HCT116 (cell line): ENCODE data around the gene ACYP2. TPM values are rescaled to one million over a fixed set of nuclear protein-coding genes. Genes with fewer than 3 reads are reported as not detected.

Experiments
- ATAC-seq: fragments of 200-7000 bp; cut with Tn5 transposase; 2 replicates; pipeline ENCODE4 v1.9.1; 2020; ENCODE audit warnings: mild to moderate bottlenecking, moderate library complexity
- BruUV-seq: library from RNA; stranded (reverse); fragments of 400-500 nt; replicated peaks from 2 replicates; lab custom pipeline; 2021; lab: Mats Ljungman, UMichigan
- CTCF ChIA-PET: fragments of 300-600 bp; sonication (Branson Sonifier 250); formaldehyde crosslinking; loops from one replicate; lab custom pipeline; 2021; ENCODE audit warnings: antibody characterized with exemption; lab: Charles Lee
- POLR2A ChIA-PET: fragments of 300-600, 350-600 bp; sonication (Branson Sonifier 250); formaldehyde crosslinking; loops from one replicate; lab custom pipeline; 2021; ENCODE audit warnings: antibody characterized with exemption; lab: Charles Lee
- RAD21 ChIA-PET, 2 experiments: fragments of 300-600 bp; sonication (Branson Sonifier 250); formaldehyde crosslinking; loops; one replicate each; lab custom pipeline; 2023; ENCODE audit warnings: low total read pairs in 2 of 2; ENCODE audit not compliant: uncharacterized antibody in 2 of 2, unreplicated experiment in 2 of 2, low non-redundant PET in 1 of 2; lab: Charles Lee
- DNase-seq: peaks from one replicate; pipeline ENCODE4 v3.0.0-alpha.2; 2010; ENCODE audit warnings: low read depth, low spot score
- H2AFZ ChIP-seq: fragments of 200-600 bp; shearing (Covaris generic), sonication (generic); 2 replicates; pipeline ENCODE4 v1.6.1; 2017; ENCODE audit warnings: low read depth, mixed run types, mixed read lengths, antibody characterized with exemption, low read length; ENCODE audit not compliant: poor library complexity, severe bottlenecking
- H3K27ac ChIP-seq: 2 replicates; pipeline ENCODE4 v1.5.1; 2012; ENCODE audit warnings: low read depth, low read length
- H3K27me3 ChIP-seq: fragments of 200-600 bp; sonication (generic); 2 replicates; pipeline ENCODE4 v1.6.1; 2016; ENCODE audit warnings: mixed run types, low read length, mixed read lengths; ENCODE audit not compliant: insufficient read depth
- H3K36me3 ChIP-seq, 2 experiments: fragments of 200-500 bp in 1 of 2; fragments of 200-600 bp in 1 of 2; sonication (Bioruptor generic) in 1 of 2; sonication (generic) in 1 of 2; 2 replicates each; pipeline versions ENCODE4 v1.5.1 to v1.6.1; 2014 to 2016; ENCODE audit warnings: low read length in 2 of 2, inconsistent platforms in 1 of 2, mixed read lengths in 1 of 2, mixed run types in 1 of 2; ENCODE audit not compliant: insufficient read depth in 2 of 2, control insufficient read depth in 1 of 2
- H3K4me1 ChIP-seq, 2 experiments: fragments of 200-600 bp in 1 of 2; sonication (generic) in 1 of 2; 2 replicates each; pipeline versions ENCODE4 v1.5.1 to v1.6.1; 2012 to 2017; ENCODE audit warnings: low read length in 2 of 2, inconsistent platforms in 1 of 2, mild to moderate bottlenecking in 1 of 2, mixed read lengths in 1 of 2, mixed run types in 1 of 2, moderate library complexity in 1 of 2; ENCODE audit not compliant: insufficient read depth in 2 of 2, control insufficient read depth in 1 of 2
- H3K4me2 ChIP-seq: fragments of 200-600 bp; sonication (generic); 2 replicates; pipeline ENCODE4 v1.6.1; 2017; ENCODE audit warnings: mixed run types, low read length, mixed read lengths
- H3K4me3 ChIP-seq, 2 experiments: fragments of 200-600 bp in 1 of 2; sonication (generic) in 1 of 2; replicated peaks in 1 of 2; 2 replicates each; pipeline ENCODE4 v1.5.1; 2011 to 2016; ENCODE audit warnings: low read length in 2 of 2, control low read depth in 1 of 2, low read depth in 1 of 2, mild to moderate bottlenecking in 1 of 2, mixed read lengths in 1 of 2, mixed run types in 1 of 2
- H3K79me2 ChIP-seq: fragments of 200-600 bp; sonication (generic); 2 replicates; pipeline ENCODE4 v1.6.1; 2017; ENCODE audit warnings: mild to moderate bottlenecking, mixed run types, low read length, moderate library complexity, mixed read lengths; ENCODE audit not compliant: insufficient read depth
- H3K9ac ChIP-seq: fragments of 200-600 bp; sonication (generic); 2 replicates; pipeline ENCODE4 v1.6.1; 2016; ENCODE audit warnings: low read length, mixed read lengths
- H3K9me2 ChIP-seq: fragments of 200-600 bp; sonication (generic), shearing (Covaris generic); 2 replicates; pipeline ENCODE4 v1.6.1; 2017; ENCODE audit warnings: mixed run types, mild to moderate bottlenecking, moderate library complexity; ENCODE audit not compliant: insufficient read depth
- H3K9me3 ChIP-seq, 2 experiments: fragments of 200-500 bp in 1 of 2; fragments of 200-600 bp in 1 of 2; sonication (Bioruptor generic) in 1 of 2; sonication (generic) in 1 of 2; 2 replicates each; pipeline ENCODE4 v1.6.1; 2014 to 2017; ENCODE audit warnings: low read length in 2 of 2, mixed read lengths in 2 of 2, inconsistent platforms in 1 of 2, low read depth in 1 of 2, mild to moderate bottlenecking in 1 of 2, mixed run types in 1 of 2, moderate library complexity in 1 of 2; ENCODE audit not compliant: control insufficient read depth in 1 of 2, insufficient read depth in 1 of 2
- H4K20me1 ChIP-seq: fragments of 200-600 bp; sonication (generic), shearing (Covaris generic); 2 replicates; pipeline ENCODE4 v1.6.1; 2017; ENCODE audit warnings: mixed run types, mild to moderate bottlenecking, moderate library complexity; ENCODE audit not compliant: insufficient read depth
- ATF3 ChIP-seq: IDR thresholded peaks from 2 replicates; pipeline ENCODE4 v1.6.1; 2012
- CBX3 ChIP-seq: IDR thresholded peaks from 2 replicates; pipeline ENCODE4 v1.6.1; 2012; ENCODE audit warnings: low read depth
- CEBPB ChIP-seq: IDR thresholded peaks from 2 replicates; pipeline ENCODE4 v1.6.1; 2012; ENCODE audit warnings: low read depth
- CTCF ChIP-seq, 3 experiments: fragments of 200-600 bp in 1 of 3; sonication (generic) in 1 of 3; IDR thresholded peaks in 2 of 3; conservative IDR thresholded peaks in 1 of 3; 2 replicates each; pipeline ENCODE4 v1.5.1; 2012 to 2017; ENCODE audit warnings: low read depth in 2 of 3, low read length in 2 of 3, antibody characterized with exemption in 1 of 3, borderline replicate concordance in 1 of 3, control low read depth in 1 of 3, mild to moderate bottlenecking in 1 of 3, mixed read lengths in 1 of 3, mixed run types in 1 of 3, moderate library complexity in 1 of 3; ENCODE audit not compliant: insufficient read depth in 1 of 3
- EZH2 ChIP-seq: fragments of 200-600 bp; sonication (generic); IDR thresholded peaks from 2 replicates; pipeline ENCODE4 v1.6.1; 2017; ENCODE audit warnings: antibody characterized with exemption, mixed run types
- EZH2phosphoT487 ChIP-seq: fragments of 200-600 bp; IDR thresholded peaks from 2 replicates; pipeline ENCODE4 v1.6.1; 2018; ENCODE audit warnings: antibody characterized with exemption, borderline replicate concordance
- JUND ChIP-seq: IDR thresholded peaks from 2 replicates; pipeline ENCODE4 v1.6.1; 2012
- MAX ChIP-seq: IDR thresholded peaks from 2 replicates; pipeline ENCODE4 v1.6.1; 2012
- POLR2A ChIP-seq: IDR thresholded peaks from 2 replicates; pipeline ENCODE4 v1.7.0; 2011; ENCODE audit warnings: borderline replicate concordance; ENCODE audit not compliant: insufficient read depth, insufficient read length; ENCODE audit errors: extremely low read depth
- POLR2AphosphoS5 ChIP-seq: IDR thresholded peaks from 2 replicates; pipeline ENCODE4 v1.6.1; 2011; ENCODE audit warnings: mild to moderate bottlenecking, low read depth, low read length, moderate library complexity
- RAD21 ChIP-seq: IDR thresholded peaks from 2 replicates; pipeline ENCODE4 v1.6.1; 2012; ENCODE audit warnings: low read depth, mild to moderate bottlenecking
- REST ChIP-seq: IDR thresholded peaks from 2 replicates; pipeline ENCODE4 v1.6.1; 2012; ENCODE audit warnings: low read depth
- ZBTB33 ChIP-seq: IDR thresholded peaks from 2 replicates; pipeline ENCODE4 v1.6.1; 2011; ENCODE audit warnings: mild to moderate bottlenecking, low read length, moderate library complexity; ENCODE audit not compliant: insufficient replicate concordance; ENCODE audit errors: extremely low read depth
- ZFX ChIP-seq: fragments of 450-650 bp; IDR thresholded peaks from 2 replicates; pipeline ENCODE4 v1.6.1; 2017
- ZNF274 ChIP-seq: fragments of 200-500 bp; sonication (Bioruptor generic); IDR thresholded peaks from 2 replicates; pipeline ENCODE4 v1.6.1; 2014; ENCODE audit warnings: mild to moderate bottlenecking, low read depth, low read length, inconsistent platforms
- intact Hi-C: fragments of 100-400 bp; cut with micrococcal nuclease; formaldehyde crosslinking; loops from 2 replicates; pipeline ENCODE4 v1.10.0; 2022
- total RNA-seq: library from RNA; stranded (reverse); gene quantifications from one replicate; pipeline ENCODE4 v1.2.1, GENCODE V29; 2021; ENCODE audit not compliant: unreplicated experiment

Gene ACYP2
- total RNA-seq, 1 experiment from 2014 or later = 9.4 TPM

GRCh38 chr2:54303631-54304030 is 188.2 kb downstream of the ACYP2 start:
- Histone ChIP-seq H3K4me1 (no peaks in the 10 kb centered on the region), H3K36me3 (no peaks in the 10 kb centered on the region), H3K4me3 (no peak overlapping the region), H3K9me3 (no peaks in the 10 kb centered on the region), H3K4me2 (no peak overlapping the region), H3K9ac (no peak overlapping the region), H3K27ac (no peak overlapping the region), H4K20me1 (no peaks in the 10 kb centered on the region)
- intact Hi-C loops = no loop called here
- RAD21 ChIA-PET = no interaction called here
- no peak for ATAC-seq
- TF ChIP-seq CBX3 = no peak
- TF ChIP-seq ATF3 = no peak
- TF ChIP-seq CEBPB = no peak
- no peak for TF ChIP-seq EZH2
- TF ChIP-seq ZFX = no peak
- no peak for TF ChIP-seq ZBTB33
- TF ChIP-seq POLR2A = no peak
- no peak for TF ChIP-seq JUND
- TF ChIP-seq MAX = no peak
- TF ChIP-seq REST = no peak
- TF ChIP-seq POLR2AphosphoS5 = no peak
- no peak for TF ChIP-seq CTCF (IDR thresholded peaks at IDR 0.05 in 2 of 3, conservative IDR thresholded peaks at IDR 0.05 in 1 of 3; ENCODE audit: borderline replicate concordance in 1 of 3, insufficient read depth in 1 of 3, low read depth in 2 of 3, low read length in 2 of 3)
- no peak for TF ChIP-seq EZH2phosphoT487
- no peak for TF ChIP-seq RAD21
- TF ChIP-seq ZNF274 = no peak
- TF ChIP-seq, all 23 proteins: peak for 0
- Histone ChIP-seq H2AFZ (no peak overlapping the region), H3K9me2 (no peaks in the 10 kb centered on the region), H3K27me3 (no peaks in the 10 kb centered on the region), H3K79me2 (no peaks in the 10 kb centered on the region)
- POLR2A ChIA-PET = no interaction called here
- CTCF ChIA-PET = no interaction called here
- no peak for DNase-seq
- BruUV-seq = no TSS peak
